HepG2 (cell line): Measurements from ENCODE around the gene KAZN. TPM values are rescaled to one million over a fixed set of nuclear protein-coding genes. Genes with fewer than 3 reads are reported as not detected.

Experiments used
- ATAC-seq: fragments of 200-7000 bp; cut with Tn5 transposase; 3 replicates; pipeline ENCODE4 v1.9.1; 2020; ENCODE audit warnings: mild to moderate bottlenecking, moderate library complexity
- BruUV-seq: library from RNA; stranded (reverse); fragments of 400-500 nt; replicated peaks from 2 replicates; lab custom pipeline; 2021; lab: Mats Ljungman, UMichigan
- CTCF ChIA-PET: fragments of 300-600 bp; formaldehyde crosslinking; extraction: SDS; loops from one replicate; lab custom pipeline; 2021; ENCODE audit warnings: low total read pairs, inconsistent platforms, low intra/inter-chr PET ratio; lab: Yijun Ruan, JAX
- POLR2A ChIA-PET: fragments of 350-600 bp; sonication (Branson Sonifier 250); formaldehyde crosslinking; loops from one replicate; lab custom pipeline; 2020; ENCODE audit warnings: antibody characterized with exemption, inconsistent platforms; lab: Yijun Ruan, JAX
- DNase-seq: peaks from one replicate; pipeline ENCODE4 v3.0.0-alpha.2; 2015; ENCODE audit warnings: low spot score
- FAIRE-seq: peaks from 3 replicates; lab custom pipeline; 2011; peaks lifted over from hg19 to GRCh38; lab: Jason Lieb, UNC
- H2AFZ ChIP-seq: one replicate; pipeline ENCODE4 v1.6.1; 2011; ENCODE audit warnings: low read length, inconsistent platforms
- H3K27ac ChIP-seq: fragments of 300-600 bp; 3 replicates; pipeline ENCODE4 v1.8.0; 2011; ENCODE audit warnings: mixed run types, mild to moderate bottlenecking, mixed read lengths, low read length, inconsistent platforms; ENCODE audit not compliant: insufficient read depth; ENCODE audit errors: extremely low read length
- H3K27me3 ChIP-seq, 2 experiments: fragments of 200-600 bp in 1 of 2; 2 replicates in 1 of 2; 3 replicates in 1 of 2; pipeline versions ENCODE4 v1.6.0 to v1.8.0; 2011; ENCODE audit warnings: low read length in 2 of 2, mild to moderate bottlenecking in 2 of 2, moderate library complexity in 2 of 2, inconsistent platforms in 1 of 2; ENCODE audit not compliant: insufficient read depth in 2 of 2, control insufficient read depth in 1 of 2
- H3K36me3 ChIP-seq, 2 experiments: fragments of 200-600 bp in 1 of 2; replicated peaks in 1 of 2; 2 replicates in 1 of 2; 3 replicates in 1 of 2; pipeline versions ENCODE4 v1.5.1 to v1.8.0; 2011; ENCODE audit warnings: low read length in 2 of 2, inconsistent platforms in 1 of 2; ENCODE audit not compliant: insufficient read depth in 2 of 2, control insufficient read depth in 1 of 2
- H3K4me1 ChIP-seq: 2 replicates; pipeline ENCODE4 v1.5.1; 2012; ENCODE audit warnings: low read length, inconsistent platforms; ENCODE audit not compliant: insufficient read depth
- H3K4me2 ChIP-seq: 2 replicates; pipeline ENCODE4 v1.6.0; 2011; ENCODE audit warnings: low read depth, low read length, inconsistent platforms
- H3K4me3 ChIP-seq, 3 experiments: fragments of 200-600 bp in 1 of 3; sonication (generic), shearing (Covaris generic) in 1 of 3; replicated peaks in 1 of 3; 2 replicates each; pipeline ENCODE4 v1.5.1; 2011 to 2016; ENCODE audit warnings: low read length in 3 of 3, inconsistent platforms in 2 of 3, low read depth in 2 of 3, mild to moderate bottlenecking in 2 of 3, control low read depth in 1 of 3, mixed read lengths in 1 of 3; ENCODE audit not compliant: insufficient read depth in 1 of 3
- H3K79me2 ChIP-seq: one replicate; pipeline ENCODE4 v1.6.1; 2011; ENCODE audit warnings: low read length, inconsistent platforms; ENCODE audit not compliant: insufficient read depth
- H3K9ac ChIP-seq: 2 replicates; pipeline ENCODE4 v1.6.0; 2011; ENCODE audit warnings: mild to moderate bottlenecking, low read depth, low read length, inconsistent platforms; ENCODE audit not compliant: insufficient read depth
- H3K9me3 ChIP-seq: 2 replicates; pipeline ENCODE4 v1.5.1; 2012; ENCODE audit warnings: mild to moderate bottlenecking, low read length
- H4K20me1 ChIP-seq: 2 replicates; pipeline ENCODE4 v1.6.0; 2011; ENCODE audit warnings: inconsistent platforms, mild to moderate bottlenecking, low read length, moderate library complexity; ENCODE audit not compliant: insufficient read depth
- ASH2L ChIP-seq: fragments of 300-600, 200-600 bp; sonication (generic); IDR thresholded peaks from 2 replicates; pipeline ENCODE4 v1.7.0; 2017; ENCODE audit warnings: low read depth, mild to moderate bottlenecking, moderate library complexity, mixed read lengths, low read length; ENCODE audit not compliant: insufficient read length
- HCFC1 ChIP-seq: fragments of 150-350 bp; IDR thresholded peaks from 2 replicates; pipeline ENCODE4 v1.6.1; 2014; ENCODE audit warnings: low read depth, low read length
- RAD51 ChIP-seq: fragments of 450-650 bp; IDR thresholded peaks from 2 replicates; pipeline ENCODE4 v1.6.1; 2016; ENCODE audit warnings: borderline replicate concordance
- THAP11 ChIP-seq: IDR thresholded peaks from 2 replicates; pipeline ENCODE4 v1.6.1; 2016; ENCODE audit warnings: missing biosample characterization, missing genetic modification reagents
- USF2 ChIP-seq, 2 experiments: sonication (generic) in 1 of 2; formaldehyde crosslinking in 1 of 2; IDR thresholded peaks; 2 replicates each; pipeline versions ENCODE4 v1.5.1 to v1.6.1; 2011 to 2020; ENCODE audit warnings: borderline replicate concordance in 1 of 2, low read depth in 1 of 2, low read length in 1 of 2, mild to moderate bottlenecking in 1 of 2, missing genetic modification reagents in 1 of 2, moderate library complexity in 1 of 2
- ZNF12 ChIP-seq: sonication (generic); formaldehyde crosslinking; IDR thresholded peaks from 2 replicates; pipeline ENCODE4 v1.5.0; 2020; ENCODE audit warnings: missing genetic modification reagents
- ZNF143 ChIP-seq: sonication (generic); formaldehyde crosslinking; IDR thresholded peaks from 2 replicates; pipeline ENCODE4 v1.4.0; 2020; ENCODE audit warnings: missing genetic modification reagents
- ZNF605 ChIP-seq: sonication (generic); formaldehyde crosslinking; IDR thresholded peaks from 2 replicates; pipeline ENCODE4 v1.8.0; 2022; ENCODE audit warnings: mild to moderate bottlenecking, missing genetic modification reagents
- WGBS: methylation state at CpG from one replicate; pipeline ENCODE4 v1.1.6; 2017; ENCODE audit warnings: low lambda C conversion rate; 5-methylcytosine and 5-hydroxymethylcytosine counted together
- in situ Hi-C: cut with HindIII; loops from 2 replicates; pipeline ENCODE4 v1.10.0; 2017; ENCODE audit warnings: low pct_unique_long_range_greater_than_20kb; ENCODE audit not compliant: extremely low pct_ligation_motif_present
- intact Hi-C: fragments of 100-400 bp; cut with micrococcal nuclease; formaldehyde crosslinking; loops from one replicate; pipeline ENCODE4 v1.10.0; 2022; ENCODE audit not compliant: unreplicated experiment
- polyA plus RNA-seq, 8 experiments: library from polyadenylated mRNA; depleted of rRNA in 3 of 8; stranded (reverse) in 7 of 8; unstranded in 1 of 8; fragments of >200 nt; fragmentation: Illumina TruSeq in 4 of 8; extraction: Trizol in 4 of 8; gene quantifications; 2 replicates each; pipeline versions ENCODE4 v1.2.1 to v1.2.3, GENCODE V29; 2011 to 2016; ENCODE audit warnings: low read depth in 4 of 8, missing spikeins in 1 of 8, mixed read lengths in 1 of 8; ENCODE audit not compliant: insufficient read depth in 1 of 8
- total RNA-seq, 5 experiments: library from RNA; depleted of rRNA; stranded (reverse); fragments of >200 nt; fragmentation: Illumina TruSeq; extraction: Trizol; gene quantifications; 2 replicates each; pipeline ENCODE4 v1.2.3, GENCODE V29; 2016; ENCODE audit warnings: low read depth in 1 of 5

KAZN gene
- total and polyA plus RNA-seq, 2 of the 13 experiments (the other 11 are each of a cell fraction or from before 2014, with no cell fraction given): 10.4 to 13.5 TPM

GRCh38 chr1:14961661-14962267, 363.3 kb downstream of the KAZN start:
- in situ Hi-C loops: no loop called here
- Histone ChIP-seq H3K4me2 (no peak overlapping the region), H3K79me2 (peaks cover 17% of the 10 kb centered on the region), H3K4me3 (no peak overlapping the region), H3K9me3 (no peaks in the 10 kb centered on the region), H3K27me3 (no peaks in the 10 kb centered on the region), H3K9ac (no peak overlapping the region), H3K36me3 (peaks cover 16 to 64% of the 10 kb centered on the region in 2 experiments), H4K20me1 (no peaks in the 10 kb centered on the region), H2AFZ (no peak overlapping the region), H3K4me1 (peaks cover 21% of the 10 kb centered on the region), H3K27ac (no peak overlapping the region)
- CTCF ChIA-PET: no interaction called here
- BruUV-seq: no TSS peak
- intact Hi-C loops: no loop called here
- no peak for FAIRE-seq
- TF ChIP-seq ZNF143: peak; percentile 84
- peak; percentile 27; the same call in 1 of the 2 replicates for TF ChIP-seq RAD51
- TF ChIP-seq HCFC1: peak; percentile 22; the same call in 1 of the 2 replicates
- no peak for TF ChIP-seq ASH2L
- TF ChIP-seq ZNF605 (CRISPR knock-in tag): no peak
- peak; percentile 97 for TF ChIP-seq ZNF12 (CRISPR knock-in tag)
- peak; percentile 95 for TF ChIP-seq THAP11 (CRISPR knock-in tag)
- peak; percentile 61; the same call in 1 of the 2 replicates for TF ChIP-seq USF2 (IDR thresholded peaks at IDR 0.05; ENCODE audit: low read depth, low read length)
- peak; percentile 72; the same call in 1 of the 2 replicates for TF ChIP-seq USF2 (CRISPR knock-in tag; IDR thresholded peaks at IDR 0.05; ENCODE audit: borderline replicate concordance)
- WGBS: 87% methylated on average over 2 of the region's 3 CpGs
- POLR2A ChIA-PET: interaction anchor here (0.9 to 1.2 kb wide), 2 partner anchors 9 to 18 kb away, joined by 5 read pairs; no protein-coding TSS in a partner anchor
- no peak for DNase-seq
- no peak for ATAC-seq
